HG02840 (cell line): ENCODE results near the gene EEF1A2.

Experiments
- ATAC-seq: cut with Tn5 transposase; IDR thresholded peaks from one replicate; pipeline ENCODE4 v1.9.1; 2021; ENCODE audit warnings: mild to moderate bottlenecking, moderate library complexity, moderate number of reproducible peaks; ENCODE audit not compliant: unreplicated experiment, low FRiP score

The EEF1A2 gene

GRCh38 chr20:63501818-63502670 lies 3.2 kb upstream of the EEF1A2 start:
- no peak for ATAC-seq

GRCh38 chr20:63500902-63501817 lies 2.3 kb upstream of the EEF1A2 start:
- no peak for ATAC-seq

DNA sequence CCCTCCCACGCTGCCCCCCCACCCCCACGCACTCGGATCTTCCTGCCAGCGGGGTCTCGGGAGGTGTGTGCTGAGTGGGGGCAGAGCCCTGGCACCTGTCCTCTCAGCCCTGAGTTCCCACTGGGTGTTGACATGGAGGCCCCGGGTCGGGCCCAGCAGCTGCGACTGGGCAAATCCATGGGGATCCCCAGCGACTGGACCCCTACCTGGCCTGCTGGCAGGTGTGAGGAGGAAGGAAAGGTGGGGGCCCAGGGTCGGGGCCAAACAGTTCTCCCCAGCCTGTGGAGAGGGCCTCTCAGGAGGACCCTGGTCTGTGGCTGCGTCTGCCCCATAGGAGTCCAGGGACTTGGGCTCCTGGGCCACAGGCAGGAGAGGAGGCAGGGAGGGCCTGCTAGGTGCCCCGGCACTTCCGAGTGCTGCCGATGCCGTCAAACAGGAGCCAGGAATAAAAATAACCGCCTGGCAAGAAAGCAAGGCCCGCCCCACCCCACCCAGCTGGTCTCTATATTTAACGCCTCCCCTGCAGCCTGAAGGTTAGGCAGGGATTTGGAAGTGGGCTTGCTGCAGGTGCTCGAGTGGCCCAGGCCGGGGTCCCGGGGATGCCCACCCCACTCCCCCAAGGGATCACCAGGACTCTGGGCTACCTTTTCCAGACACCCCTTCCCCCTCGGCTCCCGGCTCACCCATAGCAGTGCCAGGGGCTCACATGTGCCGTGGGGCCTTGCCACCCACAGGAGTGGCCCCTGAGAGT lies 1.4 kb upstream of the EEF1A2 start:
- no peak for ATAC-seq

GRCh38 chr20:63499338-63499969 lies 571 bp upstream of the EEF1A2 start:
- no peak for ATAC-seq

GRCh38 chr20:63497946-63498935 lies 642 bp downstream of the EEF1A2 start:
- no peak for ATAC-seq

DNA sequence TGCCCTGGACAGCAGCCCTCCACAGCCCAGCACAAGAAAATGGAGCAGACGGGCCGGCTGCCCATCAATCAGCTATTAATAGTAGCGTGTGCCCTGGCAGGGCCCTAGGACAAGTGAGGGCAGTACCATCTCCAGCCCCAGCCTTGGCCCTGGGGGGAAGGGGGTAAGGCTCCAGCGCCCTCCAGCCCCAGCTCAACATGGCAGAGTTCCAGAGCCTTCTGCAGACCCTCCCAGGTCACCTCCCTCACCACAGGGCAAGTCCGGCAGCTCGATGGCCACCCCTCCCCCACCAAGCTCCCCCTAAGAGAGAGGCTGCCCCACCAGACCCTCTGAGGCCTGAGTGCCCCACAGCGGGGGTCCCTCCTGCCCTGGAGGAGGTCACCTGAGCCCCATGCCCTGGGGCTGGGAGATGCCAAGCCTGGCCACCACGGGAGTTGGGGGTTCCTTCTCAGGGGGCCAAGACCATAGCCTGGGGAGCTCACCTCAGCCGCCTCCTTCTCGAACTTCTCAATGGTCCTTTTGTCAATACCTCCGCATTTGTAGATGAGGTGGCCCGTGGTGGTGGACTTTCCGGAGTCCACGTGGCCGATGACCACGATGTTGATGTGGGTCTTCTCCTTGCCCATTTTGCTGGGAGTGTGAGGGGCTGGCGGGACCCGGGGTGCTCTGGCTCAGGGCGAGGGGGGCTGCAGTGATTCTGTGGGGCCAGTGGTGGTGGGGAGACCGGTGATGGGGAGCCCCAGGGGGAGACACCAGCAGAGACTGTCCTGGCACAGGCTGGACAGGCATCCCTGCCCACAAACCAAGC lies 1.5 kb downstream of the EEF1A2 start:
- no peak for ATAC-seq

GRCh38 chr20:63496596-63497120 lies 2.2 kb downstream of the EEF1A2 start:
- no peak for ATAC-seq

DNA sequence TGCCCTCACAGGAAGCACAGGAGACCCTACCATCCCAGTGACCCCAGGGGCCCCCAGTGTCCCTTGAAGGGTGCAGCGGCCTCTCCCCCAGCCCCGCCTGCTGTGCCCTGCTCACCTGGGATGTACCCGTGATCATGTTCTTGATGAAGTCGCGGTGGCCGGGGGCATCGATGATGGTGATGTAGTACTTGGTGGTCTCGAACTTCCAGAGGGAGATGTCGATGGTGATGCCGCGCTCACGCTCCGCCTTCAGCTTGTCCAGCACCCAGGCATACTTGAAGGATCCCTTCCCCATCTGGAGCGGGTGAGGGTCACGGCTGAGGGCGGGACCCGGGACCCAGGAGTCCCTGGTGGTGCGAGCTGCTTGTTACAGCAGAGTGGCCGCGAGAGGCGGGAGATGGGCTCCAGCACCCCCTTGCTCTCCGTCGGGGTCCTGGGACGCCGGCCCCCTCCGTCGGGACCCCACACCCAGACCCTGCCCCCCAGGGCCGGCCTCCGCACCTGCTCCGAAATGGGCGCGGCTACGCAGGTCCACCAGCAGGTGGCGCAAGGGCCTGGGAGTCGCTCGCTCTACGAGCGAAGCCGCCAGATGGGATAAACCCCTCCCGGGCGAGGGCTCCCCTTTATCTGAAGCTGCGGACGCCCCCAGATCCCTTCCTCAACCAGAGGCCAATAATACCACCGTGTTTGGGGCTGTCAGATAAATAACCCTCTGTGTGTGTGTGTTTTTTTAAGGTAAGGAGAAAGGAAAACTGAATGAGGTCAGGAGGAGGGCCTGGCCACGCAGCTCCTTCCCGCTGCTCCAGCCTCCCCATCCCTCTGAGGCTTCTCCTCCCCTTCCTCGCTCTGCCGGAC lies 2.9 kb downstream of the EEF1A2 start:
- no peak for ATAC-seq

GRCh38 chr20:63495167-63495720 lies 3.6 kb downstream of the EEF1A2 start:
- no peak for ATAC-seq

DNA sequence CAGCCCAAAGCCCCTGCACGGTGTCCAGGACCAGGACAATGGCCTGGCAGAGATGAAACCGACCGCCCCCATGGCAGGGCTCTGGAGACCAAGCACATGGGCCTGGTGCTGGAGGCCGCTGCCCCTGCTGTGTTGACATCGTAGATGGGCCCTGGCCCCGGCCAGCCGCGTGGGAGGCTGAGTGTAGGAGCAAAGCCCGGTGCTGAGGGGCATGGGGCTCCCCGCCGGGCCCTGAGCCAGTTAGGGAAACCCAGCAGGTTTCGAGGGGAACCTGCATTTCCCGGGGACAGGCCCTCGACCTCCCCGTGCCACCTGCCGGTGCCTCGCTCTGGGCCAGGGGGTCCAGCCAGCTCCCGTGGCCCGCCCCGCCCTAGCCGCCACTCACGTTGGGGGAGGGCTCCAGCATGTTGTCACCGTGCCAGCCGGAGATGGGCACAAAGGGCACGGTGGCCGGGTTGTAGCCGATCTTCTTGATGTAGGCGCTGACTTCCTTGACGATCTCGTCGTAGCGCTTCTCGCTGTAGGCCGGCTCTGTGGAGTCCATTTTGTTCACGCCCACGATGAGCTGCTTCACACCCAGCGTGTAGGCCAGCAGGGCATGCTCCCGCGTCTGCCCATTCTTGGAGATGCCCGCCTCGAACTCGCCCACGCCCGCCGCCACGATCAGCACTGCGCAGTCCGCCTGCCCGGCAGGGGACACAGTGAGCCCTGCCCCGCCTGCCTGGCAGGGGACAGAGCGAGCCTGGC lies 4.3 kb downstream of the EEF1A2 start:
- no peak for ATAC-seq

GRCh38 chr20:63494084-63494419 lies 4.8 kb downstream of the EEF1A2 start:
- no peak for ATAC-seq

DNA sequence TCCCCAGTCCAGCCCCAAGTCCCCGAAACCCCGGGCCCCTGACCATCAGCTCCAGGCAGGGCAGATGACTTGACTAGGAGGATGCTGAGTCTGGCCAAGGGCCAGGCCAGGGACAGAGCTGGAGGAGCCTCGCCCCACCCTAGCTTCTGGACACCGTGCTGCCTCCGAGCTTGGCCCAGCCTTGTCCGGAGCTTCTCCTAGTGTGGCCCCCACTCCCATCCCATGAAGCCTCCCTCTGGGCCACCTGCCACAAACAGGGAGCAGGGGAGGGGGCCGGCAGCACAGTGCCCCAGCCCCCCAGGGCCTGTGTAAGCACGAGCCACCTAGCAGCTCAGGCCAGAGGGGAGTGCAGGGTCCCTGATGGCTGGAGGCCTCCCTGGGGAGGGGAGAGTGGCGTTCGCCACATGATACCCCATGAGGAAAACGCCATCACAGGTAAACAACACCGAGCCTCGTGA lies 5.3 kb downstream of the EEF1A2 start:
- no peak for ATAC-seq

GRCh38 chr20:63492982-63493381 lies 5.9 kb downstream of the EEF1A2 start:
- ATAC-seq = no peak

DNA sequence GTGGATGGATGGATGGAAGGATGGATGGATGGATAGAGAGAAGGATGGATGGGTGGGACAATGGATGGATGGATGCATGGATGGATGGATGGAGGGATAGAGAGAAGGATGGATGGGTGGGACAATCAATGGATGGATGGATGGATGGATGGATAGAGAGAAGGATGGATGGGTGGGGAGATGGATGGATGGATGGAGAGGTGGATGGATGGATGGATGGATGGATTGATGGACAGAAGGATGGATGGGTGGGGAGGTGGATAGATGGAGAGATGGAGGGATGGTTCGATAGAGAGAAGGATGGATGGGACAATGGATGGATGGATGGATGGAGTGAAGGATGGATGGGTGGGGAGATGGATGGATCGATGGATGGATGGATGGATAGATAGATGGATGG lies 6.4 kb downstream of the EEF1A2 start:
- no peak for ATAC-seq

- no peak for ATAC-seq
Measured at GRCh38 chr20:63491635-63492230, 7.2 kb downstream of the EEF1A2 start.

GRCh38 chr20:63491078-63491477 lies 7.8 kb downstream of the EEF1A2 start:
- no peak for ATAC-seq
